PC-3 (cell line): ENCODE measurements around the gene NEDD9. TPM values are rescaled to one million over a fixed set of nuclear protein-coding genes. Genes with fewer than 3 reads are reported as not detected.

Experiments
- ATAC-seq: fragments of 200-7000 bp; cut with Tn5 transposase; 2 replicates; pipeline ENCODE4 v1.9.1; 2020; ENCODE audit warnings: mild to moderate bottlenecking, moderate library complexity
- BruUV-seq: library from RNA; stranded (reverse); fragments of 400-500 nt; replicated peaks from 2 replicates; lab custom pipeline; 2021; lab: Mats Ljungman, UMichigan
- CTCF ChIA-PET: fragments of 300-600 bp; sonication (Branson Sonifier 250); formaldehyde crosslinking; loops from one replicate; lab custom pipeline; 2022; ENCODE audit warnings: antibody characterized with exemption; lab: Charles Lee
- POLR2A ChIA-PET: fragments of 300-600 bp; sonication (Branson Sonifier 250); formaldehyde crosslinking; loops from one replicate; lab custom pipeline; 2022; ENCODE audit warnings: antibody characterized with exemption; ENCODE audit not compliant: unreplicated experiment; lab: Charles Lee
- DNase-seq: peaks from one replicate; pipeline ENCODE4 v3.0.0-alpha.2; 2015
- H2AFZ ChIP-seq: fragments of 300-600 bp; sonication (generic); 2 replicates; pipeline ENCODE4 v1.6.0; 2016; ENCODE audit warnings: antibody characterized with exemption, low read length
- H3F3A ChIP-seq: fragments of 300-600 bp; sonication (generic); one replicate; pipeline ENCODE4 v1.6.0; 2017; ENCODE audit warnings: antibody characterized with exemption, low read length, control low read depth, mild to moderate bottlenecking; ENCODE audit not compliant: unreplicated experiment
- H3K27ac ChIP-seq: fragments of 300-600 bp; sonication (generic); 2 replicates; pipeline ENCODE4 v1.5.1; 2016; ENCODE audit warnings: mild to moderate bottlenecking, low read length
- H3K27me3 ChIP-seq: fragments of 300-600 bp; sonication (generic); 2 replicates; pipeline ENCODE4 v1.6.1; 2016; ENCODE audit warnings: low read length, mixed read lengths
- H3K36me3 ChIP-seq: fragments of 300-600 bp; sonication (generic); 2 replicates; pipeline ENCODE4 v1.6.1; 2016; ENCODE audit warnings: low read depth, mixed run types, low read length, mixed read lengths
- H3K4me1 ChIP-seq: fragments of 300-600 bp; sonication (generic); 2 replicates; pipeline ENCODE4 v1.5.1; 2016; ENCODE audit warnings: low read length; ENCODE audit not compliant: insufficient read depth
- H3K4me2 ChIP-seq: fragments of 300-600 bp; sonication (generic); 2 replicates; pipeline ENCODE4 v1.6.0; 2016; ENCODE audit warnings: low read length
- H3K4me3 ChIP-seq: fragments of 300-600 bp; sonication (generic); 2 replicates; pipeline ENCODE4 v1.5.1; 2016; ENCODE audit warnings: mild to moderate bottlenecking, low read length, mixed read lengths
- H3K79me2 ChIP-seq: fragments of 300-600 bp; sonication (generic); 2 replicates; pipeline ENCODE4 v1.6.1; 2017; ENCODE audit warnings: low read length, mixed read lengths
- H3K9ac ChIP-seq: fragments of 300-600 bp; sonication (generic); 2 replicates; pipeline ENCODE4 v1.6.0; 2016; ENCODE audit warnings: mild to moderate bottlenecking, low read length
- H3K9me2 ChIP-seq: fragments of 300-600 bp; sonication (generic); replicated peaks from 2 replicates; pipeline ENCODE4 v1.6.1; 2016; ENCODE audit warnings: mixed run types, low read length, mixed read lengths
- H3K9me3 ChIP-seq: fragments of 300-600 bp; sonication (generic); 2 replicates; pipeline ENCODE4 v1.6.1; 2016; ENCODE audit warnings: low read length, mixed read lengths
- H4K20me1 ChIP-seq: fragments of 300-600 bp; sonication (generic); 2 replicates; pipeline ENCODE4 v1.6.1; 2016; ENCODE audit warnings: low read length, mixed read lengths
- EZH2 ChIP-seq: fragments of 300-600 bp; sonication (generic); IDR thresholded peaks from one replicate; pipeline ENCODE4 v1.6.1; 2017; ENCODE audit warnings: antibody characterized with exemption, mild to moderate bottlenecking, low read length; ENCODE audit not compliant: unreplicated experiment
- EZH2phosphoT487 ChIP-seq: fragments of 300-600 bp; sonication (generic); IDR thresholded peaks from 2 replicates; pipeline ENCODE4 v1.6.1; 2018; ENCODE audit warnings: mild to moderate bottlenecking, antibody characterized with exemption, low read length, borderline replicate concordance
- intact Hi-C: fragments of 100-400 bp; cut with micrococcal nuclease; formaldehyde crosslinking; loops from 2 replicates; pipeline ENCODE4 v1.9.0; 2023
- total RNA-seq: library from RNA; depleted of rRNA; stranded (reverse); fragments of >200 nt; gene quantifications from 2 replicates; pipeline ENCODE4 v1.2.3, GENCODE V29; 2014
- TF ChIP-seq, protein P1 (sequence below): fragments of 300-600 bp; sonication (generic); conservative IDR thresholded peaks from 2 replicates; pipeline ENCODE4 v1.5.1; 2017; ENCODE audit warnings: antibody characterized with exemption, low read depth, mild to moderate bottlenecking, low read length

The NEDD9 gene
- total RNA-seq, 1 experiment from 2014 or later: 12.1 TPM

DNA sequence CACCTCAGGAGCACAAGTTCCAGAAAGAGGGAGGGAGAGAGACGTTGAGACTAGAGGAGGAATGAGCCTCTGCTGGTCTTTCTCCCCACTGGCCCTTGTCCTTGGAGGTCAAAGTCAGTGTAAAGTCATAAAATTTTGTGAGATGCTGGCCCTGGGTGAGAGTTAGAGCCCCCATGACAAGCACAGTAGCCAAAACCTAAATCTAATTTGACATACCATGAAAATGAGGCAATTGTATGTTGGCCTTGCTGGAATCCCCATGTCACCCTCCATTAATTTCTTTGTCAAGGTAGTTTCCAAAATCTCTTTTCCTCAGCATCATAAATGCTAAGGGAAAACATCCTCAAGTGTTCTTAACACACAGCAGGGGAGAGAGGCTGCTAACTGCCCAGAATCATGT lies 17.6 kb upstream of the NEDD9 start:
- CTCF ChIA-PET: no interaction called here
- no peaks in the 10 kb centered on the region for H3K27me3 ChIP-seq
- ATAC-seq (no peak), DNase-seq (no peak)
- no peak overlapping the region for H3K27ac ChIP-seq
- no peak overlapping the region for H2AFZ ChIP-seq
- no peaks in the 10 kb centered on the region for H4K20me1 ChIP-seq
- H3K79me2 ChIP-seq: no peaks in the 10 kb centered on the region
- TF ChIP-seq EZH2phosphoT487 (no peak), EZH2 (no peak)
- TF ChIP-seq, protein P1, sequence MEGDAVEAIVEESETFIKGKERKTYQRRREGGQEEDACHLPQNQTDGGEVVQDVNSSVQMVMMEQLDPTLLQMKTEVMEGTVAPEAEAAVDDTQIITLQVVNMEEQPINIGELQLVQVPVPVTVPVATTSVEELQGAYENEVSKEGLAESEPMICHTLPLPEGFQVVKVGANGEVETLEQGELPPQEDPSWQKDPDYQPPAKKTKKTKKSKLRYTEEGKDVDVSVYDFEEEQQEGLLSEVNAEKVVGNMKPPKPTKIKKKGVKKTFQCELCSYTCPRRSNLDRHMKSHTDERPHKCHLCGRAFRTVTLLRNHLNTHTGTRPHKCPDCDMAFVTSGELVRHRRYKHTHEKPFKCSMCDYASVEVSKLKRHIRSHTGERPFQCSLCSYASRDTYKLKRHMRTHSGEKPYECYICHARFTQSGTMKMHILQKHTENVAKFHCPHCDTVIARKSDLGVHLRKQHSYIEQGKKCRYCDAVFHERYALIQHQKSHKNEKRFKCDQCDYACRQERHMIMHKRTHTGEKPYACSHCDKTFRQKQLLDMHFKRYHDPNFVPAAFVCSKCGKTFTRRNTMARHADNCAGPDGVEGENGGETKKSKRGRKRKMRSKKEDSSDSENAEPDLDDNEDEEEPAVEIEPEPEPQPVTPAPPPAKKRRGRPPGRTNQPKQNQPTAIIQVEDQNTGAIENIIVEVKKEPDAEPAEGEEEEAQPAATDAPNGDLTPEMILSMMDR: no peak
- POLR2A ChIA-PET: no interaction called here
- H3K4me2 ChIP-seq: no peak overlapping the region
- intact Hi-C loops: loop anchor here (5.0 kb wide), 1 partner anchor 67 kb away; no protein-coding TSS in a partner anchor
- no peaks in the 10 kb centered on the region for H3K9me2 ChIP-seq
- no peaks in the 10 kb centered on the region for H3K36me3 ChIP-seq
- H3K4me3 ChIP-seq: no peak overlapping the region
- H3K9ac ChIP-seq: no peak overlapping the region
- no TSS peak for BruUV-seq
- peaks cover 39% of the 10 kb centered on the region for H3K4me1 ChIP-seq
- H3F3A ChIP-seq: no peaks in the 10 kb centered on the region
- no peaks in the 10 kb centered on the region for H3K9me3 ChIP-seq

DNA sequence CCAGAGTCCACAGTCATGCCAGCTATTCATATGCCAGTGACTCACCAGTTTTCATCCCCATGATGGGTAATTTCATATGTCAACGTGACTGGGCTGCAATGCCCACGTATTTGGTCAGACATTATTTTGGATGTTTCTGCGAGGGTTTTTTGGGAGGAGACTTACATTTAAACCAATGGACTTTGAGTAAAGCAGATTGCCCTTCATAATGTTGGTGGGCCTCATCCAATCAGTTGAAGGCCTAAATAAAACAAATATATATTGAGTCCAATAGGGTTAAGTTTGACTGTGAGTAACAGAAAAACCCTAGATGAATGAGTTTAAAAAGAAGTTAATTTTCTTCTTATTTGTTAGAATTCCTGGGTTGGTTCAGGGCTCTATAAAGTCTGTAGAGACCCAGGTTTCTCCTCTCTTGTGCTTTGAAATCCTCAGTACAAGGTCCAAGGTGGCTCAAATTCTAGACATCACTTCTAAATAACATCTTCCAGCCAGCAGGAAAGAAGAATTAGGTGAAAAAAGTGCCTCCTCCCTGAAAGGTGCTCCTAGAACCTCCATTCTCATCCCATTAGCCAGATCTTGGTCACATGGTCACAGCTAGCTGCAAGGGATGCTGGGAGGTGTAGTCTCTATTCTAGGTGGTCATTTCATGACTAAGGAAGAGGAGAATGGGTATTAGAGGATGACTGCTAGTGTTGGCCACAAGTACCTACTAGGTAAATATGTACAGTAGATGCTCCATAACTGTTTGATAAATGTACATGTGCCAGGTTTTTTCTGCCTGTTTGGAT lies 16.7 kb upstream of the NEDD9 start:
- H3K27ac ChIP-seq: no peak overlapping the region
- H3K27me3 ChIP-seq: no peaks in the 10 kb centered on the region
- H3K4me1 ChIP-seq: peaks cover 32% of the 10 kb centered on the region
- no peaks in the 10 kb centered on the region for H3K9me3 ChIP-seq
- no peaks in the 10 kb centered on the region for H3K79me2 ChIP-seq
- ATAC-seq (no peak), DNase-seq (no peak)
- intact Hi-C loops: no loop called here
- ChIA-PET CTCF (no interaction called here), POLR2A (no interaction called here)
- H3K4me2 ChIP-seq: no peak overlapping the region
- H3K4me3 ChIP-seq: no peak overlapping the region
- H4K20me1 ChIP-seq: no peaks in the 10 kb centered on the region
- no TSS peak for BruUV-seq
- H3F3A ChIP-seq: no peaks in the 10 kb centered on the region
- TF ChIP-seq, protein P1: no peak
- TF ChIP-seq EZH2phosphoT487 (no peak), EZH2 (no peak)
- H3K36me3 ChIP-seq: no peaks in the 10 kb centered on the region
- H2AFZ ChIP-seq: no peak overlapping the region
- no peak overlapping the region for H3K9ac ChIP-seq
- H3K9me2 ChIP-seq: no peaks in the 10 kb centered on the region

DNA sequence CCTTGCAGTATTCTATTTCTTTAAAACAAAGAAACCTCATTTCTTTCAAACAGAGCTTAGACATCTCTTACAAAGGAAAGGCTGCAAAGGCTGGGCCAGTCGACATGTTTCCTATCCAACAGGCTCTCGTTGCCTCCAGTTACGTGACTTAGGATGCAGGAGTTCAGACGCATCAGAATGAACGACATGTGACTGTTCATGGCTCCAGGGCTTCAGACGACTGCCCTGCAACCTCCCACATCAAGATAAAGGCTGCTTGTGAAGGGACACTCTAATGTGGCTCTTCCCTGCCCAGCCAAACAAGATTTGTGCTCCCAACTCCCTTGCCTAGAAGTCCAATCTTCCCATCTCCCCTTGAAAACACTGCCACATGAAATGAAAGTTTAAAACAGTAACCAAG lies 14.3 kb upstream of the NEDD9 start:
- intact Hi-C loops: no loop called here
- CTCF ChIA-PET: no interaction called here

More for the DNA sequence above, 14.3 kb upstream of the NEDD9 start:
- no TSS peak for BruUV-seq
- no peak overlapping the region for H3K4me3 ChIP-seq
- no peaks in the 10 kb centered on the region for H4K20me1 ChIP-seq
- H3K36me3 ChIP-seq: no peaks in the 10 kb centered on the region
- H3K9me3 ChIP-seq: no peaks in the 10 kb centered on the region
- H3F3A ChIP-seq: no peaks in the 10 kb centered on the region
- H3K79me2 ChIP-seq: no peaks in the 10 kb centered on the region
- no peak overlapping the region for H2AFZ ChIP-seq
- TF ChIP-seq, protein P1: no peak
- TF ChIP-seq EZH2phosphoT487: no peak
- TF ChIP-seq EZH2: no peak
- ATAC-seq (no peak), DNase-seq (no peak)
- POLR2A ChIA-PET: interaction anchor here (0.6 kb wide), 1 partner anchor 35 kb away, joined by 3 read pairs; no protein-coding TSS in a partner anchor
- no peaks in the 10 kb centered on the region for H3K27me3 ChIP-seq
- no peak overlapping the region for H3K27ac ChIP-seq
- H3K9me2 ChIP-seq: no peaks in the 10 kb centered on the region
- no peak overlapping the region for H3K9ac ChIP-seq
- H3K4me2 ChIP-seq: no peak overlapping the region
- peaks cover 8% of the 10 kb centered on the region for H3K4me1 ChIP-seq
